GM12874 (cell line): ENCODE results near the gene P3H4.

Experiments used
- CTCF ChIP-seq: IDR thresholded peaks from 2 replicates; pipeline ENCODE4 v1.5.1; 2011; ENCODE audit warnings: low read depth, mild to moderate bottlenecking, control low read depth, low read length, moderate library complexity; ENCODE audit not compliant: insufficient read depth

P3H4 gene

GRCh38 chr17:41811549-41812380, at the start of gene P3H4:
TSS of gene P3H4 (minus strand) at chr17:41811949. CDS start at chr17:41811915, 34 bp downstream.
- TF ChIP-seq CTCF: peak; percentile 86

GRCh38 chr17:41860254-41860931, 48.6 kb upstream of the P3H4 start:
- no peak for TF ChIP-seq CTCF

GRCh38 chr17:41849251-41849990, 37.7 kb upstream of the P3H4 start:
- no peak for TF ChIP-seq CTCF

- no peak for TF ChIP-seq CTCF
These were observed 37.0 kb upstream of the P3H4 start for GRCh38 chr17:41848788-41849187.

GRCh38 chr17:41844971-41845370, 33.2 kb upstream of the P3H4 start:
- TF ChIP-seq CTCF: no peak

- no peak for TF ChIP-seq CTCF
These were observed 26.2 kb upstream of the P3H4 start, which contains the start of gene KLHL10 for GRCh38 chr17:41837761-41838538. TSS of gene KLHL10 (plus strand) at chr17:41837825. CDS start at chr17:41837933, 108 bp downstream.
